Smooth muscle cell (in vitro differentiated cells): ENCODE data around the gene TSLP. TPM values are rescaled to one million over a fixed set of nuclear protein-coding genes. Genes with fewer than 3 reads are reported as not detected.

Experiments
- DNase-seq: peaks from one replicate; lab custom pipeline; 2025; ENCODE audit not compliant: unreplicated experiment; lab: John Stamatoyannopoulos, UW
- H2AFZ ChIP-seq: fragments of 200-600 bp; sonication (generic); 2 replicates; pipeline ENCODE4 v1.6.0; 2016; ENCODE audit warnings: antibody characterized with exemption, low read depth, mild to moderate bottlenecking
- H3F3A ChIP-seq: fragments of 200-600 bp; sonication (generic); 2 replicates; pipeline ENCODE4 v1.6.0; 2017; ENCODE audit warnings: antibody characterized with exemption, low read depth
- H3K27ac ChIP-seq: fragments of 200-600 bp; sonication (generic); 2 replicates; pipeline ENCODE4 v1.5.1; 2016; ENCODE audit warnings: low read depth, mild to moderate bottlenecking
- H3K27me3 ChIP-seq: fragments of 200-600 bp; sonication (generic); 2 replicates; pipeline ENCODE4 v1.6.1; 2016; ENCODE audit warnings: low read depth, mild to moderate bottlenecking
- H3K36me3 ChIP-seq: fragments of 200-600 bp; sonication (generic); 2 replicates; pipeline ENCODE4 v1.5.1; 2016; ENCODE audit warnings: low read depth
- H3K4me1 ChIP-seq: fragments of 200-600 bp; sonication (generic); 2 replicates; pipeline ENCODE4 v1.5.1; 2016; ENCODE audit warnings: low read depth
- H3K4me2 ChIP-seq: fragments of 200-600 bp; sonication (generic); 2 replicates; pipeline ENCODE4 v1.6.0; 2016; ENCODE audit warnings: mild to moderate bottlenecking
- H3K4me3 ChIP-seq: fragments of 200-600 bp; sonication (generic); 2 replicates; pipeline ENCODE4 v1.5.1; 2016; ENCODE audit warnings: mild to moderate bottlenecking
- H3K79me2 ChIP-seq: fragments of 200-600 bp; sonication (generic); 2 replicates; pipeline ENCODE4 v1.6.0; 2016; ENCODE audit warnings: low read depth, mild to moderate bottlenecking
- H3K9ac ChIP-seq: fragments of 200-600 bp; sonication (generic); 2 replicates; pipeline ENCODE4 v1.6.0; 2016; ENCODE audit warnings: low read depth
- H3K9me3 ChIP-seq: fragments of 200-600 bp; sonication (generic); replicated peaks from 2 replicates; pipeline ENCODE4 v1.5.1; 2016; ENCODE audit warnings: low read depth
- H4K20me1 ChIP-seq: fragments of 200-600 bp; sonication (generic); 2 replicates; pipeline ENCODE4 v1.6.0; 2016; ENCODE audit warnings: low read depth
- WGBS: methylation state at CpG from one replicate; pipeline ENCODE4 v1.1.7; 2016; ENCODE audit warnings: low lambda C conversion rate; 5-methylcytosine and 5-hydroxymethylcytosine counted together
- polyA plus RNA-seq: library from polyadenylated mRNA; unstranded; fragments of >200 nt; fragmentation: Nextera tagmentation; extraction: Ambion mirVana; gene quantifications from 2 replicates; pipeline ENCODE4 v1.2.1, GENCODE V29; 2016
- total RNA-seq: library from RNA; depleted of rRNA; stranded (reverse); fragments of >200 nt; gene quantifications from 2 replicates; pipeline ENCODE4 v1.2.3, GENCODE V29; 2014
- TF ChIP-seq, protein P1 (sequence below): fragments of 200-600 bp; sonication (generic); IDR thresholded peaks from 2 replicates; pipeline ENCODE4 v1.5.1; 2017; ENCODE audit warnings: borderline replicate concordance, mild to moderate bottlenecking, antibody characterized with exemption; ENCODE audit not compliant: insufficient read depth, poor library complexity, severe bottlenecking

Gene TSLP
- total and polyA plus RNA-seq, 2 experiments from 2014 or later = 1.2 to 1.8 TPM

DNA sequence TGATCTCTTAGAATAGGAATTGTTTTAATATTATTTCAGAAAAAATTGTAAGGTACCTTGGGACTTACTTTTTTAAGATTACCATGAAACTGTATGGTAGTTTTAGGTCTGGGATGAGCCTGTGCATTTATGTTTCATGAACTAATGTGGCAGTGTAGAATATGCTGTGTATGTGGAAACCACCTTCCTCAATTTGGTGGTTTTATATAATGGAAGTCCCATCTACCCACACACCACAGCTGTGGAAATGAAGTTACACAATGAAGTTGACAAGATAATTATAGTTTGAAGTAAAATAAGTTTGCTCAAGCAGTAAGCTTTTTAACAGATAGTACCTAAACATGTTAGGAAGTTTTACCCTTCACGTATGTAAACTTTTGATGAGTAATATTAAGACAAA, 45.0 kb downstream of the TSLP start:
- Histone ChIP-seq H4K20me1 (no peaks in the 10 kb centered on the region), H3K9ac (no peak overlapping the region), H3K27ac (no peak overlapping the region), H3K79me2 (no peaks in the 10 kb centered on the region), H2AFZ (no peak overlapping the region), H3K4me2 (no peak overlapping the region), H3K36me3 (peaks cover 23% of the 10 kb centered on the region), H3K4me1 (no peaks in the 10 kb centered on the region), H3K9me3 (no peaks in the 10 kb centered on the region), H3F3A (no peaks in the 10 kb centered on the region), H3K27me3 (no peaks in the 10 kb centered on the region), H3K4me3 (no peak overlapping the region)
- DNase-seq = no peak
- WGBS = 85% methylated on average over 1 of the region's 1 CpG
- TF ChIP-seq, protein P1, sequence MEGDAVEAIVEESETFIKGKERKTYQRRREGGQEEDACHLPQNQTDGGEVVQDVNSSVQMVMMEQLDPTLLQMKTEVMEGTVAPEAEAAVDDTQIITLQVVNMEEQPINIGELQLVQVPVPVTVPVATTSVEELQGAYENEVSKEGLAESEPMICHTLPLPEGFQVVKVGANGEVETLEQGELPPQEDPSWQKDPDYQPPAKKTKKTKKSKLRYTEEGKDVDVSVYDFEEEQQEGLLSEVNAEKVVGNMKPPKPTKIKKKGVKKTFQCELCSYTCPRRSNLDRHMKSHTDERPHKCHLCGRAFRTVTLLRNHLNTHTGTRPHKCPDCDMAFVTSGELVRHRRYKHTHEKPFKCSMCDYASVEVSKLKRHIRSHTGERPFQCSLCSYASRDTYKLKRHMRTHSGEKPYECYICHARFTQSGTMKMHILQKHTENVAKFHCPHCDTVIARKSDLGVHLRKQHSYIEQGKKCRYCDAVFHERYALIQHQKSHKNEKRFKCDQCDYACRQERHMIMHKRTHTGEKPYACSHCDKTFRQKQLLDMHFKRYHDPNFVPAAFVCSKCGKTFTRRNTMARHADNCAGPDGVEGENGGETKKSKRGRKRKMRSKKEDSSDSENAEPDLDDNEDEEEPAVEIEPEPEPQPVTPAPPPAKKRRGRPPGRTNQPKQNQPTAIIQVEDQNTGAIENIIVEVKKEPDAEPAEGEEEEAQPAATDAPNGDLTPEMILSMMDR = no peak

DNA sequence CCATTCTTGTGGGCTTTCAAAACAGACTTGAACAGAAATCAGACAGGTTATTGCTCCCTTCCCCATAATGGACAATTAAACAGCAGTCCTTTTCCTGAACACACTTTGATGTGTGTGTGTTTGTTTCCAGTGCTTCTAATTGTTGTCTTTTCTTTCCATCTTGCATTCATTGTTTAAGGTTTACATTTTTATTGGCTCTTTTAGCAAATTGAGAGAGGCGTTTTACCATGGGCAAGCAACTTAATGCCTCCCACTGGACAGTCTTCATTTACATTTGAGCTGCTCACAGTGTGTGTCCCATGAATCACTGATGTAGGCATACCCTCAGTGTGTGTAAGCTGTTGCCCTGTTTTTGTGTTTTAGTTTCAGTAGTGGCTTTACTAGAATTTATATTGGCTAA, 45.6 kb downstream of the TSLP start:
- Histone ChIP-seq H3K27ac (no peak overlapping the region), H3F3A (no peaks in the 10 kb centered on the region), H4K20me1 (no peaks in the 10 kb centered on the region), H2AFZ (no peak overlapping the region), H3K79me2 (no peaks in the 10 kb centered on the region), H3K9me3 (no peaks in the 10 kb centered on the region), H3K4me3 (no peak overlapping the region), H3K27me3 (no peaks in the 10 kb centered on the region), H3K36me3 (peaks cover 23% of the 10 kb centered on the region), H3K4me1 (no peaks in the 10 kb centered on the region), H3K9ac (no peak overlapping the region), H3K4me2 (no peak overlapping the region)
- TF ChIP-seq, protein P1 = no peak
- no peak for DNase-seq
- 63% methylated on average over 1 of the region's 1 CpG for WGBS

DNA sequence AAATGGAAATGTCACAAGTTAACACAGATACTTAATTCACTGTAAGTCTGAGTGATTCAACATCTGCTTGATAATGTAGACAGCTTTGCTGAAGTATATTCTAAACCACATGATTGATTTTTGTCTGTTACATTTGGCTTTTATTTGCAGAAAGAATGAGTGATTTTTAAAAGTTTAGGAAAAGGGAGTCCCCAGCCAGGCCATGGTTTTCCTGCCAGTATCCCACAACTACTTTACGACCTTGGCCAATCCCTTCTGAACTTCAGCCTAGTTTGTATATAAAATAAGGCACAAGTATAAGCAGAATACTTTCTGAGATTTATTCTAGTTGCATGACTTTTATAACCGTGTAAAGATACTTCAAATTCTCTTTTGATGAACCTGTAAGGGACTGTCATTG, 47.7 kb downstream of the TSLP start:
- no peaks in the 10 kb centered on the region for H3K79me2 ChIP-seq
- no peak overlapping the region for H3K27ac ChIP-seq
- H3K4me2 ChIP-seq = no peak overlapping the region
- peaks cover 17% of the 10 kb centered on the region for H3K36me3 ChIP-seq
- TF ChIP-seq, protein P1 = no peak
- 70% methylated on average over 2 of the region's 2 CpGs for WGBS
- H3K9ac ChIP-seq = no peak overlapping the region
- no peaks in the 10 kb centered on the region for H3F3A ChIP-seq
- DNase-seq = no peak
- no peak overlapping the region for H2AFZ ChIP-seq
- H3K4me3 ChIP-seq = no peak overlapping the region
- no peaks in the 10 kb centered on the region for H3K27me3 ChIP-seq
- H3K4me1 ChIP-seq = no peaks in the 10 kb centered on the region
- H3K9me3 ChIP-seq = no peaks in the 10 kb centered on the region
- H4K20me1 ChIP-seq = no peaks in the 10 kb centered on the region

DNA sequence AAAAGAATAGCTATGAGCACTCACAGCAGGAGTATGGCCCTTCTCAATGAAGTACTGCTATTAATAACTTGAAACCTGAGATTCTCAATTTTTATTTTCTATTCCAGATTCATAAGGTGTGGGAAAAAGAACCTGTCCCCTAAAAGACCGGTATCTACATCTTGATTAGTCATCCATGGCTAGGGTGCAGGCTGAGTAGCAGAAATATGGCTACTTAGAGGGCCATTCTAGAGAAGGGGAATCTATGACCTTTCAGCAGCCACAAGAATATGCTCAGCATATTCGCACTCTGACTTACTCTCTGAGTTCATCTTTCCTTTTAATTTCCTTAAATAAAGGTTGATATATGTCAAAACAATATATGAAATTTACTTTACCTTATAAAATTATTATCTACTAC, 48.3 kb downstream of the TSLP start:
- Histone ChIP-seq H3K4me1 (no peaks in the 10 kb centered on the region), H4K20me1 (no peaks in the 10 kb centered on the region), H3K4me2 (no peak overlapping the region), H3K9me3 (no peaks in the 10 kb centered on the region), H3K4me3 (no peak overlapping the region), H3K36me3 (peaks cover 16% of the 10 kb centered on the region), H3K79me2 (no peaks in the 10 kb centered on the region), H3F3A (no peaks in the 10 kb centered on the region), H2AFZ (no peak overlapping the region), H3K9ac (no peak overlapping the region), H3K27me3 (no peaks in the 10 kb centered on the region), H3K27ac (no peak overlapping the region)
- WGBS = 95% methylated on average over 2 of the region's 2 CpGs
- DNase-seq = no peak
- TF ChIP-seq, protein P1 = no peak
